Measurements from ENCODE around the gene PIK3IP1. TPM values are rescaled to one million over a fixed set of nuclear protein-coding genes. Genes with fewer than 3 reads are reported as not detected.

Gene PIK3IP1
- total and polyA plus RNA-seq, 9 of the 15 experiments (the other 6 are each of a cell fraction or from before 2014, with no cell fraction given), result 0.11 to 1.3 (median 0.77) TPM

DNA sequence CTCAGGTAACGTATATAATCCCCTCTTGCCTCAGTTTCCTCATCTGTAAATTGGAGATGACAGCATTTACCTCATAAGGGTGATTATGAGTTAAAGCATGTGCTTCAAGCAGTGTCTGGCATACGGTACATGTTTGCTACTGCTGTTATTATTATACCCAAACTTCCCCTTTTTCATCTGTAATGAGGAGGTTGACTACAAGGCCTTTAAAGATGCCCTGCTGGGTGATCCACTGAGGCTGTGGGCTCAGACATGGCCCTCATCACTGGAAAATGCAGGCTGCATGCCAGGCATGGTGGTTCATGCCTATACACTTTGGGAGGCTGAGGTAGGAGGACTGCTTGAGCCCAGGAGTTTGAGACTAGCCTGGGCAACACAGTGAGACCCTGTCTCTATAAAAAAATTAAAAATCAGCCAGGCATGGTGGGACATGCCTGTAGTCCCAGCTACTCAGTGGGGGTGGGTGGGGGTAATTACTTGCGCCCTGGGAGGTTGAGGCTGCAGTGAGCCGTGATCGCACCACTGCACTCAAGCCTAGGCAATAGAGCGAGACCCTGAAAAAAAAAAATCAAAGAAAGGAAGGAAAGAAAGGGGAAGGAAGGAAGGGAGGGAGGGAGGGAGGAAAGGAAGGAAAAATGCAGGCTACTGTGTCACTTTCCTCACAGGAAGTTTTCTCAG lies 4.3 kb downstream of the PIK3IP1 start:
- Histone ChIP-seq H3K27me3 (ENCODE audit: control insufficient read depth in 2 of 2, insufficient read depth in 2 of 2, low read length in 2 of 2) (no peaks in the 10 kb centered on the region), H4K20me1 (replicated peaks; ENCODE audit: control insufficient read depth, insufficient read depth, low read length) (no peaks in the 10 kb centered on the region), H2AFZ (ENCODE audit: low read depth, low read length) (no peak overlapping the region), H3K79me2 (ENCODE audit: control insufficient read depth, insufficient read depth, low read length) (no peaks in the 10 kb centered on the region), H3K9me1 (ENCODE audit: control insufficient read depth, insufficient read depth, low read length) (no peaks in the 10 kb centered on the region), H3K9ac (ENCODE audit: insufficient read depth in 1 of 2, low read depth in 2 of 2, low read length in 2 of 2) (no peak overlapping the region), H3K4me2 (ENCODE audit: insufficient read depth, low read length) (no peak overlapping the region), H3K27ac (ENCODE audit: extremely low read depth, low read depth, low read length) (no peak overlapping the region), H3K9me3 (replicated peaks; ENCODE audit: control insufficient read depth, insufficient read depth, low read depth, low read length) (no peaks in the 10 kb centered on the region), H3K4me1 (replicated peaks in 1 of 2; ENCODE audit: control insufficient read depth in 2 of 2, insufficient read depth in 2 of 2, low read length in 2 of 2) (peaks cover 15 to 24% of the 10 kb centered on the region in 2 experiments; a peak in 4 of 5 replicates), H3K36me3 (ENCODE audit: control insufficient read depth, insufficient read depth, low read length) (no peaks in the 10 kb centered on the region), H3K4me3 (no peak overlapping the region)
- CTCF ChIA-PET (ENCODE audit: low intra/inter-chr PET ratio), result no interaction called here
- TF ChIP-seq SMARCC2 (IDR thresholded peaks at IDR 0.05; ENCODE audit: low read depth), result no peak
- TF ChIP-seq, protein P1, sequence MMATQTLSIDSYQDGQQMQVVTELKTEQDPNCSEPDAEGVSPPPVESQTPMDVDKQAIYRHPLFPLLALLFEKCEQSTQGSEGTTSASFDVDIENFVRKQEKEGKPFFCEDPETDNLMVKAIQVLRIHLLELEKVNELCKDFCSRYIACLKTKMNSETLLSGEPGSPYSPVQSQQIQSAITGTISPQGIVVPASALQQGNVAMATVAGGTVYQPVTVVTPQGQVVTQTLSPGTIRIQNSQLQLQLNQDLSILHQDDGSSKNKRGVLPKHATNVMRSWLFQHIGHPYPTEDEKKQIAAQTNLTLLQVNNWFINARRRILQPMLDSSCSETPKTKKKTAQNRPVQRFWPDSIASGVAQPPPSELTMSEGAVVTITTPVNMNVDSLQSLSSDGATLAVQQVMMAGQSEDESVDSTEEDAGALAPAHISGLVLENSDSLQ (IDR thresholded peaks at IDR 0.05), result no peak
- no peak for TF ChIP-seq U2AF1 (optimal IDR thresholded peaks at IDR 0.05; ENCODE audit: low read depth, low read length)
- TF ChIP-seq HMG20A (CRISPR knock-in tag; conservative IDR thresholded peaks at IDR 0.05), result no peak
- TF ChIP-seq ZNF431 (CRISPR knock-in tag; IDR thresholded peaks at IDR 0.05), result no peak
- no peak for TF ChIP-seq FUS (optimal IDR thresholded peaks at IDR 0.05; ENCODE audit: low read depth, low read length)
- no peak for TF ChIP-seq PHB (CRISPR knock-in tag; IDR thresholded peaks at IDR 0.05)
- no peak for TF ChIP-seq CBFA2T3 (IDR thresholded peaks at IDR 0.05)
- no peak for TF ChIP-seq PTRF (tag; IDR thresholded peaks at IDR 0.05)
- TF ChIP-seq, protein P2, sequence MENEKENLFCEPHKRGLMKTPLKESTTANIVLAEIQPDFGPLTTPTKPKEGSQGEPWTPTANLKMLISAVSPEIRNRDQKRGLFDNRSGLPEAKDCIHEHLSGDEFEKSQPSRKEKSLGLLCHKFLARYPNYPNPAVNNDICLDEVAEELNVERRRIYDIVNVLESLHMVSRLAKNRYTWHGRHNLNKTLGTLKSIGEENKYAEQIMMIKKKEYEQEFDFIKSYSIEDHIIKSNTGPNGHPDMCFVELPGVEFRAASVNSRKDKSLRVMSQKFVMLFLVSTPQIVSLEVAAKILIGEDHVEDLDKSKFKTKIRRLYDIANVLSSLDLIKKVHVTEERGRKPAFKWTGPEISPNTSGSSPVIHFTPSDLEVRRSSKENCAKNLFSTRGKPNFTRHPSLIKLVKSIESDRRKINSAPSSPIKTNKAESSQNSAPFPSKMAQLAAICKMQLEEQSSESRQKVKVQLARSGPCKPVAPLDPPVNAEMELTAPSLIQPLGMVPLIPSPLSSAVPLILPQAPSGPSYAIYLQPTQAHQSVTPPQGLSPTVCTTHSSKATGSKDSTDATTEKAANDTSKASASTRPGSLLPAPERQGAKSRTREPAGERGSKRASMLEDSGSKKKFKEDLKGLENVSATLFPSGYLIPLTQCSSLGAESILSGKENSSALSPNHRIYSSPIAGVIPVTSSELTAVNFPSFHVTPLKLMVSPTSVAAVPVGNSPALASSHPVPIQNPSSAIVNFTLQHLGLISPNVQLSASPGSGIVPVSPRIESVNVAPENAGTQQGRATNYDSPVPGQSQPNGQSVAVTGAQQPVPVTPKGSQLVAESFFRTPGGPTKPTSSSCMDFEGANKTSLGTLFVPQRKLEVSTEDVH (IDR thresholded peaks at IDR 0.05; ENCODE audit: low read depth, partially characterized antibody), result no peak
- no peak for TF ChIP-seq PHF20 (IDR thresholded peaks at IDR 0.05; ENCODE audit: partially characterized antibody)
- no peak for TF ChIP-seq NCOA6 (IDR thresholded peaks at IDR 0.05)
- no peak for TF ChIP-seq TARDBP (IDR thresholded peaks at IDR 0.05)
- no peak for TF ChIP-seq ARNT (IDR thresholded peaks at IDR 0.05)
- TF ChIP-seq XRCC3 (IDR thresholded peaks at IDR 0.05), result no peak
- intact Hi-C loops (cut with micrococcal nuclease) (no loop called here), in situ Hi-C loops (cut with MboI) (no loop called here)
- WGBS (ENCODE audit: insufficient coverage, low coverage, missing lambda C conversion rate), result 35% methylated on average over 2 of the region's 6 CpGs
- FAIRE-seq (no peak), DNase-seq (ENCODE audit: extremely low read depth in 1 of 4, low spot score in 3 of 4) (no peak), ATAC-seq (no peak)
- POLR2A ChIA-PET, result interaction anchor here (0.7 to 3.1 kb wide), 3 partner anchors 20 to 145 kb away, joined by 3 to 7 read pairs (median 3); no protein-coding TSS in a partner anchor
- BruUV-seq (replicated peaks), result no TSS peak
